NT2/D1 (cell line): ENCODE measurements around the gene NCR3LG1.
"Not testable (repeated sequence)": the region's sequence is repeated elsewhere in the genome, so short reads cannot be mapped to it uniquely, and the experiment has no call there.

Source experiments
- DNase-seq: peaks from one replicate; pipeline ENCODE4 v3.0.0-alpha.2; 2011; ENCODE audit warnings: low read depth, low spot score
- H3K27me3 ChIP-seq: 2 replicates; pipeline ENCODE4 v1.6.0; 2011; ENCODE audit warnings: mild to moderate bottlenecking; ENCODE audit not compliant: insufficient read length, insufficient read depth
- H3K36me3 ChIP-seq: 2 replicates; pipeline ENCODE4 v1.6.1; 2011; ENCODE audit warnings: mild to moderate bottlenecking, low read length, mixed read lengths; ENCODE audit not compliant: insufficient read depth, insufficient read length
- H3K4me1 ChIP-seq: 2 replicates; pipeline ENCODE4 v1.5.1; 2011; ENCODE audit not compliant: insufficient read depth, insufficient read length
- H3K4me3 ChIP-seq: 2 replicates; pipeline ENCODE4 v1.5.1; 2011; ENCODE audit warnings: low read depth; ENCODE audit not compliant: insufficient read length
- H3K9ac ChIP-seq: 2 replicates; pipeline ENCODE4 v1.6.0; 2011; ENCODE audit warnings: low read depth; ENCODE audit not compliant: insufficient read length
- H3K9me3 ChIP-seq: 2 replicates; pipeline ENCODE4 v1.5.1; 2011; ENCODE audit warnings: mild to moderate bottlenecking, low read length; ENCODE audit not compliant: insufficient read depth
- SUZ12 ChIP-seq: IDR thresholded peaks from 2 replicates; pipeline ENCODE4 v1.6.1; 2011; ENCODE audit not compliant: insufficient read length, insufficient read depth; ENCODE audit errors: extremely low read depth
- YY1 ChIP-seq: IDR thresholded peaks from 2 replicates; pipeline ENCODE4 v1.6.1; 2011; ENCODE audit not compliant: insufficient read length, insufficient read depth
- ZNF274 ChIP-seq: IDR thresholded peaks from 2 replicates; pipeline ENCODE4 v1.6.1; 2011; ENCODE audit warnings: mild to moderate bottlenecking, low read depth, low read length

The NCR3LG1 gene

GRCh38 chr11:17415523-17416104 lies 64.0 kb downstream of the NCR3LG1 start:
- no peak for TF ChIP-seq YY1
- TF ChIP-seq ZNF274: no peak
- TF ChIP-seq SUZ12: no peak
- DNase-seq: no peak
- peaks cover 2% of the 10 kb centered on the region for H3K4me1 ChIP-seq

GRCh38 chr11:17416492-17416891 lies 64.9 kb downstream of the NCR3LG1 start:
- H3K4me1 ChIP-seq: no peaks in the 10 kb centered on the region
- H3K9me3 ChIP-seq: no peaks in the 10 kb centered on the region
- no peak overlapping the region for H3K9ac ChIP-seq
- no peak for DNase-seq
- TF ChIP-seq YY1 (no peak), SUZ12 (no peak), ZNF274 (no peak)
- no peak overlapping the region for H3K4me3 ChIP-seq
- H3K36me3 ChIP-seq: no peaks in the 10 kb centered on the region
- H3K27me3 ChIP-seq: no peaks in the 10 kb centered on the region

More at GRCh38 chr11:17415523-17416104, 64.0 kb downstream of the NCR3LG1 start:
- Histone ChIP-seq H3K4me3 (no peak overlapping the region), H3K27me3 (no peaks in the 10 kb centered on the region), H3K9me3 (no peaks in the 10 kb centered on the region), H3K9ac (no peak overlapping the region), H3K36me3 (no peaks in the 10 kb centered on the region)

- DNase-seq: no peak
- Histone ChIP-seq H3K9me3 (no peaks in the 10 kb centered on the region), H3K9ac (no peak overlapping the region), H3K4me3 (no peak overlapping the region), H3K36me3 (no peaks in the 10 kb centered on the region), H3K4me1 (no peaks in the 10 kb centered on the region), H3K27me3 (no peaks in the 10 kb centered on the region)
- no peak for TF ChIP-seq YY1
- TF ChIP-seq SUZ12: no peak
- TF ChIP-seq ZNF274: no peak
These were observed 67.0 kb downstream of the NCR3LG1 start for GRCh38 chr11:17418444-17419081.

- Histone ChIP-seq H3K4me3 (no peak overlapping the region), H3K9me3 (no peaks in the 10 kb centered on the region), H3K9ac (no peak overlapping the region), H3K4me1 (no peaks in the 10 kb centered on the region), H3K27me3 (no peaks in the 10 kb centered on the region), H3K36me3 (no peaks in the 10 kb centered on the region)
- no peak for TF ChIP-seq ZNF274
- no peak for TF ChIP-seq YY1
- TF ChIP-seq SUZ12: no peak
- no peak for DNase-seq
These were observed 70.2 kb downstream of the NCR3LG1 start for GRCh38 chr11:17421781-17422180.

- no peak for TF ChIP-seq ZNF274
- no peak for TF ChIP-seq YY1
- TF ChIP-seq SUZ12: no peak
- Histone ChIP-seq H3K9me3 (no peaks in the 10 kb centered on the region), H3K36me3 (no peaks in the 10 kb centered on the region), H3K9ac (no peak overlapping the region), H3K4me3 (no peak overlapping the region), H3K27me3 (no peaks in the 10 kb centered on the region), H3K4me1 (no peaks in the 10 kb centered on the region)
- no peak for DNase-seq
These were observed 72.1 kb downstream of the NCR3LG1 start for GRCh38 chr11:17423533-17424310.

- not testable (repeated sequence) for H3K36me3 ChIP-seq, DNase-seq, H3K4me3 ChIP-seq, H3K27me3 ChIP-seq, H3K4me1 ChIP-seq, H3K9me3 ChIP-seq, H3K9ac ChIP-seq
These were observed 74.6 kb downstream of the NCR3LG1 start for GRCh38 chr11:17426233-17426632.
